ENCODE results near the gene LRRC41.

GRCh38 chr1:46333300-46334029 is 30.0 kb upstream of the LRRC41 start:
- no peak for TF ChIP-seq REST (IDR thresholded peaks at IDR 0.05; ENCODE audit: unreplicated experiment)
- no peak for TF ChIP-seq ETS1 (IDR thresholded peaks at IDR 0.05)
- peak; percentile 60 to 74 for TF ChIP-seq CTCF (conservative IDR thresholded peaks at IDR 0.05; ENCODE audit: low read depth in 2 of 2)
- TF ChIP-seq POLR2AphosphoS5 (IDR thresholded peaks at IDR 0.05; ENCODE audit: low read depth): no peak
- no peak for TF ChIP-seq EZH2 (IDR thresholded peaks at IDR 0.05; ENCODE audit: low read depth, unreplicated experiment)
- TF ChIP-seq JUNB (IDR thresholded peaks at IDR 0.05; ENCODE audit: unreplicated experiment): no peak
- TF ChIP-seq NANOG (IDR thresholded peaks at IDR 0.05; ENCODE audit: borderline replicate concordance): no peak
- no peak for TF ChIP-seq EZH2phosphoT487 (IDR thresholded peaks at IDR 0.05; ENCODE audit: unreplicated experiment)
- no peak for TF ChIP-seq CREB1 (CRISPR knock-in tag; IDR thresholded peaks at IDR 0.05; ENCODE audit: low read depth)

Measured in GM23338 (cell line).